Measurements from ENCODE around the gene DGKG. TPM values are rescaled to one million over a fixed set of nuclear protein-coding genes. Genes with fewer than 3 reads are reported as not detected.

DGKG gene
- total and polyA plus RNA-seq, 9 of the 15 experiments (the other 6 are each of a cell fraction or from before 2014, with no cell fraction given): 0.01 to 0.36 (median 0.15) TPM

GRCh38 chr3:186314896-186315295 lies 47.1 kb downstream of the DGKG start:
- no peak for ATAC-seq
- H3K9me3 ChIP-seq (replicated peaks; ENCODE audit: control insufficient read depth, insufficient read depth, low read depth, low read length): no peaks in the 10 kb centered on the region
- peaks cover 12 to 17% of the 10 kb centered on the region in 2 experiments; a peak in 3 of 5 replicates for H3K27me3 ChIP-seq (ENCODE audit: control insufficient read depth in 2 of 2, insufficient read depth in 2 of 2, low read length in 2 of 2)
- no peak for DNase-seq (ENCODE audit: extremely low read depth in 1 of 4, low spot score in 3 of 4)
- in situ Hi-C loops (cut with MboI) (no loop called here), intact Hi-C loops (cut with micrococcal nuclease) (no loop called here)
- H3K9me1 ChIP-seq (ENCODE audit: control insufficient read depth, insufficient read depth, low read length): no peaks in the 10 kb centered on the region
- H3K4me1 ChIP-seq (replicated peaks in 1 of 2; ENCODE audit: control insufficient read depth in 2 of 2, insufficient read depth in 2 of 2, low read length in 2 of 2): no peaks in the 10 kb centered on the region
- CTCF ChIA-PET (ENCODE audit: low intra/inter-chr PET ratio): no interaction called here
- POLR2A ChIA-PET: no interaction called here
- H3K9ac ChIP-seq (ENCODE audit: insufficient read depth in 1 of 2, low read depth in 2 of 2, low read length in 2 of 2): no peak overlapping the region
- no peaks in the 10 kb centered on the region for H3K79me2 ChIP-seq (ENCODE audit: control insufficient read depth, insufficient read depth, low read length)
- FAIRE-seq: no peak
- H4K20me1 ChIP-seq (replicated peaks; ENCODE audit: control insufficient read depth, insufficient read depth, low read length): no peaks in the 10 kb centered on the region
- WGBS (ENCODE audit: insufficient coverage, low coverage, missing lambda C conversion rate): 4% methylated on average over 3 of the region's 3 CpGs
- BruUV-seq (replicated peaks): no TSS peak
- no peak for TF ChIP-seq GATA2 (CRISPR knock-in tag; IDR thresholded peaks at IDR 0.05)
- no peak for TF ChIP-seq ZZZ3 (IDR thresholded peaks at IDR 0.05)
- TF ChIP-seq ZNF197 (CRISPR knock-in tag; IDR thresholded peaks at IDR 0.05; ENCODE audit: low read depth): no peak
- TF ChIP-seq ZNF717 (CRISPR knock-in tag; IDR thresholded peaks at IDR 0.05): no peak
- no peak for TF ChIP-seq DACH1 (IDR thresholded peaks at IDR 0.05; ENCODE audit: partially characterized antibody)
- no peak for TF ChIP-seq SNAPC5 (CRISPR knock-in tag; IDR thresholded peaks at IDR 0.05)
- no peak for TF ChIP-seq HOXB6 (CRISPR knock-in tag; IDR thresholded peaks at IDR 0.05; ENCODE audit: borderline replicate concordance)
- no peak for TF ChIP-seq NR0B1 (IDR thresholded peaks at IDR 0.05; ENCODE audit: partially characterized antibody)
- TF ChIP-seq HDGF (IDR thresholded peaks at IDR 0.05): no peak
- no peak for TF ChIP-seq NFE2L1 (tag; IDR thresholded peaks at IDR 0.05; ENCODE audit: borderline replicate concordance, low read depth)
- no peaks in the 10 kb centered on the region for H3K36me3 ChIP-seq (ENCODE audit: control insufficient read depth, insufficient read depth, low read length)
- H2AFZ ChIP-seq (ENCODE audit: low read depth, low read length): no peak overlapping the region
- H3K27ac ChIP-seq (ENCODE audit: extremely low read depth, low read depth, low read length): no peak overlapping the region
- no peak overlapping the region for H3K4me2 ChIP-seq (ENCODE audit: insufficient read depth, low read length)
- no peak overlapping the region for H3K4me3 ChIP-seq
